Fibroblast of lung (primary cell): ENCODE results near the gene DISP3. TPM values are rescaled to one million over a fixed set of nuclear protein-coding genes. Genes with fewer than 3 reads are reported as not detected.

Experiments
- DNase-seq, 2 donors: peaks; one replicate each; pipeline versions ENCODE4 v3.0.0 to v3.0.0-alpha.2; 2010; ENCODE audit warnings: low read depth in 2 of 2
- H2AFZ ChIP-seq: 2 replicates; pipeline ENCODE4 v1.5.1; 2012; ENCODE audit warnings: low read length, control low read depth, inconsistent platforms
- H3K27ac ChIP-seq: 2 replicates; pipeline ENCODE4 v1.5.1; 2011; ENCODE audit warnings: low read length, control low read depth; ENCODE audit not compliant: insufficient read depth
- H3K27me3 ChIP-seq: 2 replicates; pipeline ENCODE4 v1.5.1; 2011; ENCODE audit warnings: mild to moderate bottlenecking, low read length; ENCODE audit not compliant: control insufficient read depth, insufficient read depth
- H3K36me3 ChIP-seq: 2 replicates; pipeline ENCODE4 v1.5.1; 2011; ENCODE audit warnings: low read length; ENCODE audit not compliant: control insufficient read depth, insufficient read depth
- H3K4me1 ChIP-seq: 2 replicates; pipeline ENCODE4 v1.5.1; 2011; ENCODE audit warnings: low read length; ENCODE audit not compliant: control insufficient read depth, insufficient read depth; ENCODE audit errors: extremely low read depth
- H3K4me2 ChIP-seq: 2 replicates; pipeline ENCODE4 v1.5.1; 2011; ENCODE audit warnings: low read length, control low read depth; ENCODE audit not compliant: insufficient read depth; ENCODE audit errors: extremely low read depth
- H3K4me3 ChIP-seq, 4 experiments: fragments of 200-600 bp in 1 of 4; sonication (generic) in 1 of 4; replicated peaks in 1 of 4; 2 replicates each; pipeline ENCODE4 v1.5.1; 2011 to 2016; ENCODE audit warnings: low read length in 4 of 4, low read depth in 3 of 4, mild to moderate bottlenecking in 3 of 4, control low read depth in 2 of 4, inconsistent platforms in 1 of 4, mixed read lengths in 1 of 4; ENCODE audit not compliant: insufficient read depth in 1 of 4; ENCODE audit errors: control extremely low read depth in 1 of 4
- H3K79me2 ChIP-seq: 2 replicates; pipeline ENCODE4 v1.5.1; 2012; ENCODE audit warnings: mild to moderate bottlenecking, low read length, inconsistent platforms; ENCODE audit not compliant: control insufficient read depth, insufficient read depth
- H3K9ac ChIP-seq: 2 replicates; pipeline ENCODE4 v1.5.1; 2011; ENCODE audit warnings: mild to moderate bottlenecking, low read length, control low read depth; ENCODE audit not compliant: insufficient read depth
- H3K9me3 ChIP-seq: 2 replicates; pipeline ENCODE4 v1.5.1; 2012; ENCODE audit warnings: low read depth, low read length; ENCODE audit not compliant: control insufficient read depth, insufficient read depth
- H4K20me1 ChIP-seq: 2 replicates; pipeline ENCODE4 v1.5.1; 2011; ENCODE audit warnings: low read length; ENCODE audit not compliant: control insufficient read depth, insufficient read depth; ENCODE audit errors: extremely low read depth
- CTCF ChIP-seq, 2 donors: IDR thresholded peaks in 1 of 2; conservative IDR thresholded peaks in 1 of 2; 1 replicate in 1 of 2; 2 replicates in 1 of 2; pipeline ENCODE4 v1.5.1; 2011 to 2012; ENCODE audit warnings: low read length in 2 of 2, control low read depth in 1 of 2, inconsistent platforms in 1 of 2, low read depth in 1 of 2, mild to moderate bottlenecking in 1 of 2
- EZH2 ChIP-seq: IDR thresholded peaks from 2 replicates; pipeline ENCODE4 v1.5.1; 2012; ENCODE audit warnings: low read length, control low read depth, mild to moderate bottlenecking; ENCODE audit errors: missing control alignments
- polyA plus RNA-seq, 2 donors: library from polyadenylated mRNA; depleted of rRNA in 1 of 2; stranded (reverse) in 1 of 2; unstranded in 1 of 2; fragments of >200 nt; gene quantifications; 2 replicates each; pipeline ENCODE4 v1.2.1, GENCODE V29; 2011 to 2012; ENCODE audit warnings: missing spikeins in 1 of 2
- total RNA-seq: library from RNA; depleted of rRNA; stranded (reverse); fragments of >200 nt; gene quantifications from 2 replicates; pipeline ENCODE4 v1.2.1, GENCODE V29; 2014

Gene DISP3
- total and polyA plus RNA-seq, 2 donors (not counting 1 experiment from before 2014, with no cell fraction given): 0.02 TPM; not detected in 1

DNA sequence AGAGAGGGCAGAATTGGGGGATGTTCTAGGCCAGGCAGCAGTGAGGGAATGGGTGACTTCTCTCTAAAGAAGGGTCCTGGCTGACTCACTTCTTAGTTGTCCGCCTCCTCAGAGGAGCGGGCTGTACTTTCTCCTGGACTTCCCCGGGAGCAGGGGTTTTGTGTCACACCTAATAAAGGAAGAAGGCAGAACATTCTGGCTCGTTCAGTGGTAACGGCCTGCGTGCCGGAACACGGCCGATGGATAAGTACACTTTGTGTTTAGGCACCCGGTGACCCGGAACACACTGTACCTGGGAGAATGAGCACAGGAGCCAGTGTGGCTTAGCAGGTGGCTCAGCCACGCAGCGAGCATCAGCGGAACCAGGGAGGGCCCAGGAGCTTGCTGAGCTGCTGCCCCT lies 90.6 kb downstream of the DISP3 start:
- no peak overlapping the region for H2AFZ ChIP-seq
- H3K36me3 ChIP-seq: no peaks in the 10 kb centered on the region
- no peaks in the 10 kb centered on the region for H4K20me1 ChIP-seq
- H3K79me2 ChIP-seq: no peaks in the 10 kb centered on the region
- H3K27ac ChIP-seq: no peak overlapping the region
- TF ChIP-seq EZH2: no peak
- no peak for TF ChIP-seq CTCF (conservative IDR thresholded peaks at IDR 0.05 in 1 of 2, IDR thresholded peaks at IDR 0.05 in 1 of 2; ENCODE audit: low read depth in 1 of 2, low read length in 2 of 2)
- no peaks in the 10 kb centered on the region for H3K9me3 ChIP-seq
- no peak overlapping the region for H3K4me3 ChIP-seq
- H3K4me2 ChIP-seq: no peak overlapping the region
- H3K4me1 ChIP-seq: no peaks in the 10 kb centered on the region
- no peak for DNase-seq
- H3K9ac ChIP-seq: no peak overlapping the region
- H3K27me3 ChIP-seq: no peaks in the 10 kb centered on the region

- no peak overlapping the region for H3K9ac ChIP-seq
- H3K79me2 ChIP-seq: no peaks in the 10 kb centered on the region
- no peak for DNase-seq
Observed at GRCh38 chr1:11569954-11570353, 91.0 kb downstream of the DISP3 start.

DNA sequence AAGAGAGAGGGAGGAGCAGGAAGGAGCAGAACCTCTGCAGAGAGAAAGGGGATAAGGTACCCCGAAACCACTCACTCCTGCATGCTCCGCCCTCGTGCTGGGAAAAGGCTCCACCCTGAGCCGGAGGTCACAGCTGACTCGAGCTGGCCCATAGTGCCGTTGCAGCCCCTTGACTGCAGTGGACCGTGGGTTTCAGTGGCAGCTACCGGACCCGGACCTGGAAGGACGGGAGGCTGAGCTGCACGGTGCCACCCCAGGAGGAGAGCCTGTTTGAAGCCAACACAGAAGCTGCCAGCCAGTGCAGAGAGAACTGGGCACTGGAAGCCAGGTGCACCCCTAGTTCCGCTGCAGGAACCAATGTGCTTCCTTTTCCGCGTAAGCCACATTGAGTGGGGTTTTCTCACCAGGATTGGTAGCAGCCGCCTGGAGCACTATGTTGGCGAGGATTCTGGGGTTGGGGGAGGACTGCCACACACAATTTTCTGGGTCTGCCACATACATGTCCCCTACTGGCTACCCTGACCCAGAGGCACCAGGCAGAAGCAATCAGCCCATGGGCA lies 91.9 kb downstream of the DISP3 start:
- Histone ChIP-seq H3K4me2 (no peak overlapping the region), H3K4me1 (no peaks in the 10 kb centered on the region), H3K36me3 (no peaks in the 10 kb centered on the region), H4K20me1 (no peaks in the 10 kb centered on the region), H3K27ac (no peak overlapping the region), H3K4me3 (no peak overlapping the region), H3K79me2 (no peaks in the 10 kb centered on the region), H2AFZ (no peak overlapping the region), H3K27me3 (no peaks in the 10 kb centered on the region), H3K9me3 (no peaks in the 10 kb centered on the region), H3K9ac (no peak overlapping the region)
- DNase-seq: no peak
- TF ChIP-seq CTCF (conservative IDR thresholded peaks at IDR 0.05 in 1 of 2, IDR thresholded peaks at IDR 0.05 in 1 of 2; ENCODE audit: low read depth in 1 of 2, low read length in 2 of 2) (no peak), EZH2 (no peak)

More at GRCh38 chr1:11569954-11570353, 91.0 kb downstream of the DISP3 start:
- no peaks in the 10 kb centered on the region for H3K4me1 ChIP-seq
- no peaks in the 10 kb centered on the region for H4K20me1 ChIP-seq
- no peak for TF ChIP-seq EZH2
- TF ChIP-seq CTCF (conservative IDR thresholded peaks at IDR 0.05 in 1 of 2, IDR thresholded peaks at IDR 0.05 in 1 of 2; ENCODE audit: low read depth in 1 of 2, low read length in 2 of 2): no peak
- no peaks in the 10 kb centered on the region for H3K9me3 ChIP-seq
- no peak overlapping the region for H3K27ac ChIP-seq
- H3K27me3 ChIP-seq: no peaks in the 10 kb centered on the region
- no peaks in the 10 kb centered on the region for H3K36me3 ChIP-seq
- H2AFZ ChIP-seq: no peak overlapping the region
- H3K4me2 ChIP-seq: no peak overlapping the region
- no peak overlapping the region for H3K4me3 ChIP-seq
